Suprapubic skin (tissue), 3 donors: ENCODE data around the gene ZBTB25.

ENCODE experiments used
- POLR2A ChIP-seq, 2 donors: fragments of 450-650 bp; IDR thresholded peaks; one replicate each; pipeline ENCODE4 v1.6.1; 2017; ENCODE audit warnings: antibody characterized with exemption in 2 of 2, mild to moderate bottlenecking in 2 of 2, moderate library complexity in 2 of 2
- TF ChIP-seq, protein P1 (sequence below), 2 donors: fragments of 200-600 bp in 1 of 2; fragments of 450-650 bp in 1 of 2; sonication (generic) in 1 of 2; IDR thresholded peaks; one replicate each; pipeline ENCODE4 v1.5.1; 2016 to 2019; ENCODE audit warnings: antibody characterized with exemption in 2 of 2, mild to moderate bottlenecking in 1 of 2, moderate library complexity in 1 of 2

DNA sequence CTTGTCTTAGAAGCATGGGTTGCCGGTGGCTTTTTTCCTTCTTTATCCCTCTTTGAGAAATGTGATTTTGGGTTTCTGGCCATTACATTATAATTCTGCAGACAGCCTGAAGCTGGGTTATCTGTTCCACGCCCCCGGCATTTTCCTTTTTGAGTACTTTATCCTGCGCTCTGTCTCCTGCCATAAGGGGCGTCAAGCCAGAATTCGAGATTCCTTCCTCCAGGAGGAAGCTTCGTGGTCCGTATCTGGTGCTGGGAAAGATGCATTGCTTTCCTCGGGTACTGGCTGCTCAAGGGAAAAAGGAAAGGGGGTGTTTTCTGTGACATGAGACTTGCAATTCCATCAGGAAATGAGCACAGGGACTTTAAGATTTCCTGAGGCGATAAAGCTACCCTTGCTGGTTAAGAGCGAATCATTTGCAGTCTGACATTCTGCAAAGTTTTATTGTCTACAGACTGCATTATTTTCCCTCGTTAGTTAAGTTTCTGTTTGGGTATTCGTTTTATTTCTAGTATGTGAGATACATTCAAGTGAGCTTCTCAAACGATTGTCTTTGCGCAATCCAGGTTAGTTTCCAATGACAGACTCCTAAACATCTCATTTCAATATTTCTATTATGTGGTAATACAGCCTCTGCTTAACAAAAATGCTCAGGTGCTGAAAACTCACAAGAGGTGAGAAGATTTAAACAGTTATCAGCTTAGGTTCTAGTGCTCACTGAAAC is 37.6 kb downstream of the ZBTB25 start:
- TF ChIP-seq, protein P1, sequence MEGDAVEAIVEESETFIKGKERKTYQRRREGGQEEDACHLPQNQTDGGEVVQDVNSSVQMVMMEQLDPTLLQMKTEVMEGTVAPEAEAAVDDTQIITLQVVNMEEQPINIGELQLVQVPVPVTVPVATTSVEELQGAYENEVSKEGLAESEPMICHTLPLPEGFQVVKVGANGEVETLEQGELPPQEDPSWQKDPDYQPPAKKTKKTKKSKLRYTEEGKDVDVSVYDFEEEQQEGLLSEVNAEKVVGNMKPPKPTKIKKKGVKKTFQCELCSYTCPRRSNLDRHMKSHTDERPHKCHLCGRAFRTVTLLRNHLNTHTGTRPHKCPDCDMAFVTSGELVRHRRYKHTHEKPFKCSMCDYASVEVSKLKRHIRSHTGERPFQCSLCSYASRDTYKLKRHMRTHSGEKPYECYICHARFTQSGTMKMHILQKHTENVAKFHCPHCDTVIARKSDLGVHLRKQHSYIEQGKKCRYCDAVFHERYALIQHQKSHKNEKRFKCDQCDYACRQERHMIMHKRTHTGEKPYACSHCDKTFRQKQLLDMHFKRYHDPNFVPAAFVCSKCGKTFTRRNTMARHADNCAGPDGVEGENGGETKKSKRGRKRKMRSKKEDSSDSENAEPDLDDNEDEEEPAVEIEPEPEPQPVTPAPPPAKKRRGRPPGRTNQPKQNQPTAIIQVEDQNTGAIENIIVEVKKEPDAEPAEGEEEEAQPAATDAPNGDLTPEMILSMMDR (IDR thresholded peaks at IDR 0.05), result peak in 1 of 2 donors; percentile 5
- TF ChIP-seq POLR2A (IDR thresholded peaks at IDR 0.05), result no peak
